ENCODE results near the gene CMSS1. TPM values are rescaled to one million over a fixed set of nuclear protein-coding genes. Genes with fewer than 3 reads are reported as not detected.
"Not testable (repeated sequence)": the region's sequence is repeated elsewhere in the genome, so short reads cannot be mapped to it uniquely, and the experiment has no call there.

Gene CMSS1
- total RNA-seq, 1 donor from 2014 or later, result 17.3 TPM

DNA sequence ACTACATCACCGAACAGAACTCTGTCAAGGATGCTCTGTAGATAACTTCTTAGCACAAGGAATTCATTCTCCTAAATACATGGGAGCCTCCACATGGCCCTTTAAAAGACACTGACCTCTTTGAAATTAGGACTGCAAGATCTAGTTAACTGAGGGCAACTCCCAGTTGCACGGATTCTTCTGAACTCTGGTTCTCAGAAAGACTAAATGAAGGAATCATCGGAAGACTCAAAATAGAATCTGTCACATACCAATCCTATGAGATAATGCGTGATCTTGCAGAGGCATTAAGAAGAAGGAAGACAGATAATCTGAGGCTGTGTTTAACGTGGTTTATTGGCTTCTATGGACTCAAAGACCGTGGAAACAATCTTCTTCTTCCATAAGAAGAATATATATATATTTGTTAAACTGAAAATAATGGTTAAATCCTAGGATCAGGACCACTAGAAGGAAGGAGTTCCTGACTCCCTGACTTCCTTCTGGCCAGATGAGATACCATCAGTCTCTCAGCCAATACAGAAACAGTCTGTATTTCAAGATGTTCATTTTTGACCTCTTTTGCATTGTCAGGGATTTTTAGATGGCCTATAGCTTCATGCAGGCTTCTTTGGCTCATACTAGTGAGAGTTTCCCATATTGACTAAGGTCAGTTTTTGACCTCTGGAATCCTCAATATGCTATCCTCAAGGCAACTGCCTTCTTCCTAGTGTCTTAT lies 409.2 kb downstream of the CMSS1 start:
- no peaks in the 10 kb centered on the region for H3K4me1 ChIP-seq
- no peaks in the 10 kb centered on the region for H3K27me3 ChIP-seq (ENCODE audit: low read depth)
- H3K36me3 ChIP-seq, result no peaks in the 10 kb centered on the region
- H3K9me3 ChIP-seq, result no peaks in the 10 kb centered on the region
- H3K4me3 ChIP-seq, result no peak overlapping the region
- H3K27ac ChIP-seq, result no peak overlapping the region
- DNase-seq, result no peak
- no peak for ATAC-seq
- TF ChIP-seq, protein P1, sequence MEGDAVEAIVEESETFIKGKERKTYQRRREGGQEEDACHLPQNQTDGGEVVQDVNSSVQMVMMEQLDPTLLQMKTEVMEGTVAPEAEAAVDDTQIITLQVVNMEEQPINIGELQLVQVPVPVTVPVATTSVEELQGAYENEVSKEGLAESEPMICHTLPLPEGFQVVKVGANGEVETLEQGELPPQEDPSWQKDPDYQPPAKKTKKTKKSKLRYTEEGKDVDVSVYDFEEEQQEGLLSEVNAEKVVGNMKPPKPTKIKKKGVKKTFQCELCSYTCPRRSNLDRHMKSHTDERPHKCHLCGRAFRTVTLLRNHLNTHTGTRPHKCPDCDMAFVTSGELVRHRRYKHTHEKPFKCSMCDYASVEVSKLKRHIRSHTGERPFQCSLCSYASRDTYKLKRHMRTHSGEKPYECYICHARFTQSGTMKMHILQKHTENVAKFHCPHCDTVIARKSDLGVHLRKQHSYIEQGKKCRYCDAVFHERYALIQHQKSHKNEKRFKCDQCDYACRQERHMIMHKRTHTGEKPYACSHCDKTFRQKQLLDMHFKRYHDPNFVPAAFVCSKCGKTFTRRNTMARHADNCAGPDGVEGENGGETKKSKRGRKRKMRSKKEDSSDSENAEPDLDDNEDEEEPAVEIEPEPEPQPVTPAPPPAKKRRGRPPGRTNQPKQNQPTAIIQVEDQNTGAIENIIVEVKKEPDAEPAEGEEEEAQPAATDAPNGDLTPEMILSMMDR (IDR thresholded peaks at IDR 0.05), result no peak
- intact Hi-C loops (cut with DNase I), result no loop called here

DNA sequence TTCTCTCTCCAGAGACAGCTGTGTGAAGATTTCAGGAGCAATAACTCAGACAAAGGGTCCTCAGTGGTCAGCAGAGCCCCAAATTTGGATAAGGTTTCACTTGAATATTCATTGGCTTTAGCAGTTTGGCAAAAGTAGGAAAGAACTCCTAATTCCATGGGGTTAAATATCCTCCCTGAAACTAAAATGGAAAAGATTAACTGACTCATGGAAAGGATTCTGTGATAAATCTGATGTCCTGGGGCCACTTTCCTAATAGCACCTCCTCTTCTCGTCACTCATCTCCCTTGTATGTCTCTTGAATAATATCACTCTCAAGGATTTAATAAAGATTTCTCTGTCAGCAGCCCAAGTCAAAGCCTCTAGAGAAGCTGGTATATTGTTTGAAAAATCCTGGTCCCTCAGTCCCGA lies 409.9 kb downstream of the CMSS1 start:
- H3K27ac ChIP-seq, result no peak overlapping the region
- TF ChIP-seq, protein P1 (IDR thresholded peaks at IDR 0.05), result no peak

DNA sequence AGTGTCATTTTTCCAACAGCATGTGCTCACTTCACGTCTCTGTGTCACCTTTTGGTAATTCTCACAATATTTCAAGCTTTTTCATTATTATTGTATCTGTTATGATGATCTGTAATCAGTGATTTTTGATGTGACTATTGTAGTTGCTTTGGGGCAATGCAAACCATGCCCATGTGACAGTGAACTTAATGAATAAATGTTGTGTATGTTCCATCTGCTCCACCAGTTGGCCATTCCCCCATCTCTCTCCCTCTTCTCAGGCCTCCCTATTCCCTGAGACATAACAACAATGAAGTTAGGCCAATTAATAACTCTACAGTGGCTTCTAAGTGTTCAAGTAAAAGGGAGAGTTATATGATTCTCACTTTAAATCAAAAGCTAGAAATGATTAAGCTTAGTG lies 410.6 kb downstream of the CMSS1 start:
- Histone ChIP-seq H3K9me3 (no peaks in the 10 kb centered on the region), H3K36me3 (no peaks in the 10 kb centered on the region), H3K4me1 (no peaks in the 10 kb centered on the region), H3K27ac (no peak overlapping the region), H3K4me3 (no peak overlapping the region), H3K27me3 (ENCODE audit: low read depth) (no peaks in the 10 kb centered on the region)
- no peak for ATAC-seq
- DNase-seq, result no peak
- intact Hi-C loops (cut with DNase I), result no loop called here
- TF ChIP-seq, protein P1 (IDR thresholded peaks at IDR 0.05), result no peak

More for the DNA sequence above, 409.9 kb downstream of the CMSS1 start:
- Histone ChIP-seq H3K27me3 (ENCODE audit: low read depth) (no peaks in the 10 kb centered on the region), H3K4me3 (no peak overlapping the region), H3K4me1 (no peaks in the 10 kb centered on the region), H3K9me3 (no peaks in the 10 kb centered on the region), H3K36me3 (no peaks in the 10 kb centered on the region)
- DNase-seq, result no peak
- intact Hi-C loops (cut with DNase I), result no loop called here
- no peak for ATAC-seq

DNA sequence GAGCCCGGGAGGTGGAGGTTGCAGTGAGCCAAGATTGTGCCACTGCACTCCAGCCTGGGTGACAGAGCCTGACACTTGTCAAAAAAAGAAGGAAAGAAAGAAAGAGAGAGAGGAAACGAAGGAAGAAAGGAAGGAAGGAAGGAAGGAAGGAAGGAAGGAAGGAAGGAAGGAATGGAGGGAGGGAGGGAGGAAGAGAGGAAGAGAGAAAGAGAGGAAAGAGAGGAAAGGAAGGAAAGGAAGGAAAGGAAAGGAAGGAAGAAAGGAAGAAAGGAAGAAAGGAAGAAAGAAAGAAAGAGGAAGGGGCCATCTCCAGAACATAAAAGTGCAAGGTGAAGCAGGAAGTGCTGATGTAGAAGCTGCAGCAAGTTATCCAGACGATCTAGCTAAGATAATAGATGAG lies 411.5 kb downstream of the CMSS1 start:
- intact Hi-C loops (cut with DNase I); DNase-seq; H3K9me3 ChIP-seq; ATAC-seq; H3K4me1 ChIP-seq; H3K27me3 ChIP-seq (ENCODE audit: low read depth); H3K4me3 ChIP-seq; H3K27ac ChIP-seq; H3K36me3 ChIP-seq: not testable (repeated sequence)

DNA sequence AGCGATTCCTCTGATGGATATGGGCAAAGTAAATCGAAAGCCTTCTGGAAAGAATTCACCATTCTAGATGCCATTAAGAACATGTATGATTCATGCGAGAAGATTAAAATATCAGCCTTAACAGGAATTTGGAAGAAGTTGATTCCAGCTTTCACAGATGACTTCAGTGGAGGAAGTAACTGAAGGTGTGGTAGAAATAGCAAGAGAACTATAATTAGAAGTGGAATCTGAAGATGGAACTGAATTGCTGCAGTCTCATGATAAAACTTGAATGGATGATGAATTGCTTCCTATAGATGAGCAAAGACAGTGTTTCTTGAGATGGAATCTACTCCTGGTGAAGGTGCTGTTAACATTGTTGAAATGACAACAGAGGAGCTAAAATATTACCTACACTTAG lies 413.0 kb downstream of the CMSS1 start:
- H3K36me3 ChIP-seq, result no peaks in the 10 kb centered on the region
- H3K27ac ChIP-seq, result no peak overlapping the region
- H3K27me3 ChIP-seq (ENCODE audit: low read depth), result no peaks in the 10 kb centered on the region
- DNase-seq (no peak), ATAC-seq (no peak)
- TF ChIP-seq, protein P1 (IDR thresholded peaks at IDR 0.05), result no peak
- no peaks in the 10 kb centered on the region for H3K4me1 ChIP-seq
- no peaks in the 10 kb centered on the region for H3K9me3 ChIP-seq
- intact Hi-C loops (cut with DNase I), result no loop called here
- no peak overlapping the region for H3K4me3 ChIP-seq

Small RNA genes within 50 kb of the gene (microRNA-seq; reads per million reads assigned to microRNA genes)
- not detected for gene MIR3921 (ENCODE audit: borderline number of aligned reads)

Other genes with a start within 250 kb of the CMSS1 start
- gene COL8A1, start 179.3 kb upstream of the CMSS1 start, total RNA-seq, result 56.1 TPM

Data from lower lobe of right lung (tissue), 2 donors.